Trophoblast cell (in vitro differentiated cells and primary cell): ENCODE measurements around the gene TMEM38B. TPM values are rescaled to one million over a fixed set of nuclear protein-coding genes. Genes with fewer than 3 reads are reported as not detected.

Source experiments
- DNase-seq, 2 donors: peaks; one replicate each; pipeline ENCODE4 v3.0.0-alpha.2; 2016
- H2AFZ ChIP-seq: 2 replicates; pipeline ENCODE4 v1.6.1; 2013; ENCODE audit warnings: low read length, moderate library complexity, mild to moderate bottlenecking; ENCODE audit not compliant: insufficient read depth, poor library complexity
- H2AK5ac ChIP-seq: 2 replicates; pipeline ENCODE4 v1.6.1; 2013; ENCODE audit warnings: mild to moderate bottlenecking, low read length
- H2BK120ac ChIP-seq: 2 replicates; pipeline ENCODE4 v1.6.1; 2013; ENCODE audit warnings: low read length, mild to moderate bottlenecking, moderate library complexity; ENCODE audit not compliant: insufficient read depth, poor library complexity
- H2BK12ac ChIP-seq: 2 replicates; pipeline ENCODE4 v1.6.1; 2013; ENCODE audit warnings: mild to moderate bottlenecking, low read length, moderate library complexity
- H2BK5ac ChIP-seq: 2 replicates; pipeline ENCODE4 v1.6.1; 2013; ENCODE audit warnings: low read length, low read depth, moderate library complexity, mild to moderate bottlenecking; ENCODE audit not compliant: poor library complexity
- H3K14ac ChIP-seq: 2 replicates; pipeline ENCODE4 v1.6.1; 2013; ENCODE audit warnings: mild to moderate bottlenecking, low read length
- H3K18ac ChIP-seq: 2 replicates; pipeline ENCODE4 v1.6.1; 2013; ENCODE audit warnings: mild to moderate bottlenecking, low read length
- H3K23ac ChIP-seq: 2 replicates; pipeline ENCODE4 v1.6.1; 2013; ENCODE audit warnings: low read length
- H3K27ac ChIP-seq: 2 replicates; pipeline ENCODE4 v1.5.1; 2013; ENCODE audit warnings: low read depth, mild to moderate bottlenecking, inconsistent platforms, low read length, moderate library complexity
- H3K27me3 ChIP-seq: 2 replicates; pipeline ENCODE4 v1.6.1; 2013; ENCODE audit warnings: inconsistent platforms, mild to moderate bottlenecking, low read length, moderate library complexity; ENCODE audit not compliant: insufficient read depth
- H3K36me3 ChIP-seq, 2 experiments: 1 replicate in 1 of 2; 2 replicates in 1 of 2; pipeline ENCODE4 v1.6.1; 2013; ENCODE audit warnings: low read length in 2 of 2, mild to moderate bottlenecking in 2 of 2, moderate library complexity in 1 of 2; ENCODE audit not compliant: insufficient read depth in 2 of 2, control insufficient read depth in 1 of 2
- H3K4ac ChIP-seq: 2 replicates; pipeline ENCODE4 v1.6.1; 2013; ENCODE audit warnings: low read depth, mild to moderate bottlenecking, low read length, moderate library complexity
- H3K4me1 ChIP-seq, 2 experiments: 1 replicate in 1 of 2; 2 replicates in 1 of 2; pipeline ENCODE4 v1.6.1; 2013; ENCODE audit warnings: low read length in 2 of 2, mild to moderate bottlenecking in 2 of 2, moderate library complexity in 1 of 2; ENCODE audit not compliant: insufficient read depth in 2 of 2, control insufficient read depth in 1 of 2
- H3K4me2 ChIP-seq: 2 replicates; pipeline ENCODE4 v1.6.1; 2013; ENCODE audit warnings: inconsistent platforms, mild to moderate bottlenecking, low read length, moderate library complexity
- H3K4me3 ChIP-seq: 2 replicates; pipeline ENCODE4 v1.5.1; 2013; ENCODE audit warnings: mild to moderate bottlenecking, low read depth, low read length, inconsistent platforms
- H3K79me1 ChIP-seq: one replicate; pipeline ENCODE4 v1.6.1; 2013; ENCODE audit warnings: low read length
- H3K79me2 ChIP-seq: 2 replicates; pipeline ENCODE4 v1.6.1; 2013; ENCODE audit warnings: low read length, mild to moderate bottlenecking; ENCODE audit not compliant: control insufficient read depth, insufficient read depth, poor library complexity
- H3K9ac ChIP-seq: 2 replicates; pipeline ENCODE4 v1.6.1; 2013; ENCODE audit warnings: mild to moderate bottlenecking, low read length
- H3K9me3 ChIP-seq: 2 replicates; pipeline ENCODE4 v1.6.1; 2013; ENCODE audit warnings: low read depth, mild to moderate bottlenecking, control low read depth, inconsistent platforms, low read length; ENCODE audit not compliant: insufficient read depth
- H4K12ac ChIP-seq: 2 replicates; pipeline ENCODE4 v1.6.1; 2013; ENCODE audit warnings: low read depth, mild to moderate bottlenecking, low read length, moderate library complexity
- H4K8ac ChIP-seq: 2 replicates; pipeline ENCODE4 v1.6.1; 2013; ENCODE audit warnings: low read depth, mild to moderate bottlenecking, low read length, moderate library complexity
- H4K91ac ChIP-seq: one replicate; pipeline ENCODE4 v1.6.1; 2013; ENCODE audit warnings: low read depth, mild to moderate bottlenecking, low read length, moderate library complexity
- WGBS: extraction: QIAGEN DNeasy Blood & Tissue Kit; methylation state at CpG from one replicate; pipeline ENCODE4 v1.1.7; 2013; ENCODE audit warnings: missing lambda C conversion rate; ENCODE audit not compliant: insufficient read length, insufficient coverage; ENCODE audit errors: extremely low coverage; 5-methylcytosine and 5-hydroxymethylcytosine counted together
- polyA plus RNA-seq: library from polyadenylated mRNA; stranded (reverse); fragments of 200-250 nt; gene quantifications from 2 replicates; pipeline ENCODE4 v1.2.3, GENCODE V29; 2013

TMEM38B gene
- polyA plus RNA-seq, result 7.3 TPM in 2 replicates

- H4K91ac ChIP-seq, result no peak within 1 kb of the TSS
- H4K12ac ChIP-seq, result no peak within 1 kb of the TSS
- no peak within 1 kb of the TSS for H3K27ac ChIP-seq
- WGBS, result no CpG with 5 or more reads among the region's 65 CpGs
- no peaks in the 10 kb centered on the region for H3K27me3 ChIP-seq
- peak within 1 kb of the TSS; percentile 84 for H3K9ac ChIP-seq
- no peak within 1 kb of the TSS for H2AK5ac ChIP-seq
- peak within 1 kb of the TSS; percentile 94 for H3K4me3 ChIP-seq
- H3K18ac ChIP-seq, result no peak within 1 kb of the TSS
- H3K4me1 ChIP-seq, result peaks cover 1 to 5% of the 10 kb centered on the region in 2 experiments
- no peak within 1 kb of the TSS for H3K4ac ChIP-seq
- H3K79me2 ChIP-seq, result no peaks in the 10 kb centered on the region
- no peaks in the 10 kb centered on the region for H3K36me3 ChIP-seq
- H3K14ac ChIP-seq, result no peak within 1 kb of the TSS
- no peaks in the 10 kb centered on the region for H3K9me3 ChIP-seq
- no peak within 1 kb of the TSS for H2BK5ac ChIP-seq
- DNase-seq, result peak; percentile 68 to 94
- peak within 1 kb of the TSS; percentile 52 for H3K23ac ChIP-seq
- no peaks in the 10 kb centered on the region for H3K79me1 ChIP-seq
- peak within 1 kb of the TSS; percentile 59 for H2AFZ ChIP-seq
- no peak within 1 kb of the TSS for H2BK120ac ChIP-seq
- H3K4me2 ChIP-seq, result peak within 1 kb of the TSS; percentile 94
- H4K8ac ChIP-seq, result peak within 1 kb of the TSS; percentile 54
- no peak within 1 kb of the TSS for H2BK12ac ChIP-seq
Observed at GRCh38 chr9:105694190-105694847, at the start of gene TMEM38B. TMEM38B (plus strand) TSS chr9:105694541; CDS start chr9:105694661, 120 bp downstream.

GRCh38 chr9:105646879-105647594 is 47.3 kb upstream of the TMEM38B start:
- Histone ChIP-seq H3K4ac (no peak overlapping the region), H2AK5ac (no peak overlapping the region), H2AFZ (no peak overlapping the region), H3K9ac (no peak overlapping the region), H3K4me1 (no peaks in the 10 kb centered on the region), H3K14ac (no peak overlapping the region), H3K9me3 (no peaks in the 10 kb centered on the region), H3K79me2 (no peaks in the 10 kb centered on the region), H2BK12ac (no peak overlapping the region), H3K27ac (no peak overlapping the region), H3K27me3 (no peaks in the 10 kb centered on the region), H2BK120ac (no peak overlapping the region), H3K23ac (no peak overlapping the region), H2BK5ac (no peak overlapping the region), H4K91ac (no peak overlapping the region), H3K79me1 (no peaks in the 10 kb centered on the region), H4K12ac (no peak overlapping the region), H3K18ac (no peak overlapping the region), H3K4me2 (no peak overlapping the region), H3K36me3 (no peaks in the 10 kb centered on the region), H4K8ac (no peak overlapping the region), H3K4me3 (no peak overlapping the region)
- WGBS, result no CpG with 5 or more reads among the region's 7 CpGs
- DNase-seq, result no peak

- H3K79me2 ChIP-seq, result no peaks in the 10 kb centered on the region
- H2AFZ ChIP-seq, result no peak overlapping the region
- H3K23ac ChIP-seq, result no peak overlapping the region
- no peak overlapping the region for H4K12ac ChIP-seq
- H3K4me2 ChIP-seq, result no peak overlapping the region
- H3K4me1 ChIP-seq, result no peaks in the 10 kb centered on the region
- H2AK5ac ChIP-seq, result no peak overlapping the region
- no peak overlapping the region for H3K27ac ChIP-seq
- no peak overlapping the region for H3K18ac ChIP-seq
- no peak overlapping the region for H4K8ac ChIP-seq
- no peak overlapping the region for H2BK120ac ChIP-seq
- H3K9me3 ChIP-seq, result no peaks in the 10 kb centered on the region
- no peaks in the 10 kb centered on the region for H3K79me1 ChIP-seq
- no peak for DNase-seq
- WGBS, result no CpG with 5 or more reads among the region's 12 CpGs
- H3K9ac ChIP-seq, result no peak overlapping the region
- H3K4ac ChIP-seq, result no peak overlapping the region
- no peak overlapping the region for H3K14ac ChIP-seq
- no peaks in the 10 kb centered on the region for H3K36me3 ChIP-seq
- H2BK5ac ChIP-seq, result no peak overlapping the region
- H3K27me3 ChIP-seq, result no peaks in the 10 kb centered on the region
- no peak overlapping the region for H3K4me3 ChIP-seq
- no peak overlapping the region for H2BK12ac ChIP-seq
- H4K91ac ChIP-seq, result no peak overlapping the region
Observed at GRCh38 chr9:105647595-105648349, 46.6 kb upstream of the TMEM38B start.

- Histone ChIP-seq H3K4me2 (no peak overlapping the region), H3K79me1 (no peaks in the 10 kb centered on the region), H3K4me3 (no peak overlapping the region), H3K4ac (no peak overlapping the region), H2AK5ac (no peak overlapping the region), H3K27me3 (peaks cover 18% of the 10 kb centered on the region), H3K18ac (no peak overlapping the region), H4K12ac (no peak overlapping the region), H2BK120ac (no peak overlapping the region), H2BK12ac (no peak overlapping the region), H3K27ac (no peak overlapping the region), H3K79me2 (no peaks in the 10 kb centered on the region), H4K91ac (no peak overlapping the region), H2BK5ac (no peak overlapping the region), H3K9ac (no peak overlapping the region), H3K36me3 (no peaks in the 10 kb centered on the region), H3K9me3 (no peaks in the 10 kb centered on the region), H3K23ac (no peak overlapping the region), H3K4me1 (peaks cover 4 to 6% of the 10 kb centered on the region in 2 experiments), H4K8ac (no peak overlapping the region), H3K14ac (no peak overlapping the region), H2AFZ (no peak overlapping the region)
- DNase-seq, result no peak
- no CpG with 5 or more reads among the region's 4 CpGs for WGBS
Observed at GRCh38 chr9:105651806-105652205, 42.5 kb upstream of the TMEM38B start.
